ENCODE results near the gene HERC2. TPM values are rescaled to one million over a fixed set of nuclear protein-coding genes. Genes with fewer than 3 reads are reported as not detected.
"Not testable (repeated sequence)": the region's sequence is repeated elsewhere in the genome, so short reads cannot be mapped to it uniquely, and the experiment has no call there.

Gene HERC2
- 32.1 and 33.5 TPM in 2 replicates for total RNA-seq (2012; rRNA removed)

- not testable (repeated sequence) for H3K36me3 ChIP-seq (ENCODE audit: insufficient read depth, low read length); H3K9me3 ChIP-seq (replicated peaks; ENCODE audit: low read length); H3K4me1 ChIP-seq (ENCODE audit: control insufficient read depth, insufficient read depth, low read length); H3K27me3 ChIP-seq (ENCODE audit: control insufficient read depth, insufficient read depth, low read length)
- peak within 1 kb of the TSS; percentile 65 for H3K9ac ChIP-seq (ENCODE audit: low read depth, low read length)
- H3K4me2 ChIP-seq (ENCODE audit: low read length), result peak within 1 kb of the TSS; percentile 70
- peak within 1 kb of the TSS; percentile 62 for H3K4me3 ChIP-seq (ENCODE audit: low read length)
Observed at GRCh38 chr15:28322129-28322588, at the start of gene HERC2. Gene HERC2 (minus strand): TSS chr15:28322179. CDS start chr15:28321433, 746 bp downstream.

- H3K4me1 ChIP-seq (ENCODE audit: control insufficient read depth, insufficient read depth, low read length); H3K9me3 ChIP-seq (replicated peaks; ENCODE audit: low read length); H3K36me3 ChIP-seq (ENCODE audit: insufficient read depth, low read length); H3K4me2 ChIP-seq (ENCODE audit: low read length); H3K9ac ChIP-seq (ENCODE audit: low read depth, low read length); H3K27me3 ChIP-seq (ENCODE audit: control insufficient read depth, insufficient read depth, low read length); H3K4me3 ChIP-seq (ENCODE audit: low read length): not testable (repeated sequence)
Observed at GRCh38 chr15:28365502-28365901, 43.5 kb upstream of the HERC2 start.

- not testable (repeated sequence) for H3K4me3 ChIP-seq (ENCODE audit: low read length); H3K4me2 ChIP-seq (ENCODE audit: low read length); H3K36me3 ChIP-seq (ENCODE audit: insufficient read depth, low read length); H3K9me3 ChIP-seq (replicated peaks; ENCODE audit: low read length); H3K27me3 ChIP-seq (ENCODE audit: control insufficient read depth, insufficient read depth, low read length); H3K9ac ChIP-seq (ENCODE audit: low read depth, low read length); H3K4me1 ChIP-seq (ENCODE audit: control insufficient read depth, insufficient read depth, low read length)
Observed at GRCh38 chr15:28357984-28358383, 36.0 kb upstream of the HERC2 start, which contains the start of gene GOLGA6L24. Gene GOLGA6L24 (minus strand): TSS chr15:28358084. CDS start chr15:28358023, 61 bp downstream.

GRCh38 chr15:28321358-28322078 is 461 bp downstream of the HERC2 start:
- H3K4me3 ChIP-seq (ENCODE audit: low read length), result peak overlapping the region; percentile 62
- H3K9ac ChIP-seq (ENCODE audit: low read depth, low read length), result peak overlapping the region; percentile 65
- not testable (repeated sequence) for H3K36me3 ChIP-seq (ENCODE audit: insufficient read depth, low read length); H3K27me3 ChIP-seq (ENCODE audit: control insufficient read depth, insufficient read depth, low read length); H3K9me3 ChIP-seq (replicated peaks; ENCODE audit: low read length); H3K4me1 ChIP-seq (ENCODE audit: control insufficient read depth, insufficient read depth, low read length)
- H3K4me2 ChIP-seq (ENCODE audit: low read length), result peak overlapping the region; percentile 70

- not testable (repeated sequence) for H3K4me2 ChIP-seq (ENCODE audit: low read length); H3K36me3 ChIP-seq (ENCODE audit: insufficient read depth, low read length); H3K27me3 ChIP-seq (ENCODE audit: control insufficient read depth, insufficient read depth, low read length); H3K9me3 ChIP-seq (replicated peaks; ENCODE audit: low read length); H3K4me3 ChIP-seq (ENCODE audit: low read length); H3K4me1 ChIP-seq (ENCODE audit: control insufficient read depth, insufficient read depth, low read length); H3K9ac ChIP-seq (ENCODE audit: low read depth, low read length)
Observed at GRCh38 chr15:28319725-28320124, 2.3 kb downstream of the HERC2 start.

- not testable (repeated sequence) for H3K4me2 ChIP-seq (ENCODE audit: low read length); H3K36me3 ChIP-seq (ENCODE audit: insufficient read depth, low read length); H3K27me3 ChIP-seq (ENCODE audit: control insufficient read depth, insufficient read depth, low read length); H3K4me3 ChIP-seq (ENCODE audit: low read length); H3K9me3 ChIP-seq (replicated peaks; ENCODE audit: low read length); H3K4me1 ChIP-seq (ENCODE audit: control insufficient read depth, insufficient read depth, low read length); H3K9ac ChIP-seq (ENCODE audit: low read depth, low read length)
Observed at GRCh38 chr15:28318828-28319227, 3.2 kb downstream of the HERC2 start.

- H3K9me3 ChIP-seq (replicated peaks; ENCODE audit: low read length); H3K9ac ChIP-seq (ENCODE audit: low read depth, low read length); H3K27me3 ChIP-seq (ENCODE audit: control insufficient read depth, insufficient read depth, low read length); H3K4me1 ChIP-seq (ENCODE audit: control insufficient read depth, insufficient read depth, low read length); H3K4me2 ChIP-seq (ENCODE audit: low read length); H3K36me3 ChIP-seq (ENCODE audit: insufficient read depth, low read length); H3K4me3 ChIP-seq (ENCODE audit: low read length): not testable (repeated sequence)
Observed at GRCh38 chr15:28318122-28318521, 3.9 kb downstream of the HERC2 start.

GRCh38 chr15:28316958-28317357 is 5.0 kb downstream of the HERC2 start:
- not testable (repeated sequence) for H3K27me3 ChIP-seq (ENCODE audit: control insufficient read depth, insufficient read depth, low read length); H3K4me2 ChIP-seq (ENCODE audit: low read length); H3K36me3 ChIP-seq (ENCODE audit: insufficient read depth, low read length); H3K9me3 ChIP-seq (replicated peaks; ENCODE audit: low read length); H3K9ac ChIP-seq (ENCODE audit: low read depth, low read length); H3K4me3 ChIP-seq (ENCODE audit: low read length); H3K4me1 ChIP-seq (ENCODE audit: control insufficient read depth, insufficient read depth, low read length)

- not testable (repeated sequence) for H3K9ac ChIP-seq (ENCODE audit: low read depth, low read length); H3K4me3 ChIP-seq (ENCODE audit: low read length); H3K27me3 ChIP-seq (ENCODE audit: control insufficient read depth, insufficient read depth, low read length); H3K9me3 ChIP-seq (replicated peaks; ENCODE audit: low read length); H3K4me2 ChIP-seq (ENCODE audit: low read length); H3K36me3 ChIP-seq (ENCODE audit: insufficient read depth, low read length); H3K4me1 ChIP-seq (ENCODE audit: control insufficient read depth, insufficient read depth, low read length)
Observed at GRCh38 chr15:28310454-28310853, 11.5 kb downstream of the HERC2 start.

- H3K36me3 ChIP-seq (ENCODE audit: insufficient read depth, low read length); H3K9ac ChIP-seq (ENCODE audit: low read depth, low read length); H3K4me3 ChIP-seq (ENCODE audit: low read length); H3K9me3 ChIP-seq (replicated peaks; ENCODE audit: low read length); H3K4me2 ChIP-seq (ENCODE audit: low read length); H3K27me3 ChIP-seq (ENCODE audit: control insufficient read depth, insufficient read depth, low read length); H3K4me1 ChIP-seq (ENCODE audit: control insufficient read depth, insufficient read depth, low read length): not testable (repeated sequence)
Observed at GRCh38 chr15:28308718-28309117, 13.3 kb downstream of the HERC2 start.

GRCh38 chr15:28305700-28306099 is 16.3 kb downstream of the HERC2 start:
- H3K4me1 ChIP-seq (ENCODE audit: control insufficient read depth, insufficient read depth, low read length); H3K27me3 ChIP-seq (ENCODE audit: control insufficient read depth, insufficient read depth, low read length); H3K9ac ChIP-seq (ENCODE audit: low read depth, low read length); H3K4me2 ChIP-seq (ENCODE audit: low read length); H3K9me3 ChIP-seq (replicated peaks; ENCODE audit: low read length); H3K36me3 ChIP-seq (ENCODE audit: insufficient read depth, low read length); H3K4me3 ChIP-seq (ENCODE audit: low read length): not testable (repeated sequence)

- not testable (repeated sequence) for H3K36me3 ChIP-seq (ENCODE audit: insufficient read depth, low read length); H3K4me3 ChIP-seq (ENCODE audit: low read length); H3K9me3 ChIP-seq (replicated peaks; ENCODE audit: low read length); H3K4me1 ChIP-seq (ENCODE audit: control insufficient read depth, insufficient read depth, low read length); H3K9ac ChIP-seq (ENCODE audit: low read depth, low read length); H3K27me3 ChIP-seq (ENCODE audit: control insufficient read depth, insufficient read depth, low read length); H3K4me2 ChIP-seq (ENCODE audit: low read length)
Observed at GRCh38 chr15:28297434-28297833, 24.5 kb downstream of the HERC2 start.
